Muscle layer of duodenum (tissue), 2 donors: Measurements from ENCODE around the gene DNAJC15.
"Not testable (repeated sequence)": the region's sequence is repeated elsewhere in the genome, so short reads cannot be mapped to it uniquely, and the experiment has no call there.

Experiments used
- H3K27ac ChIP-seq: one replicate; pipeline ENCODE4 v1.7.0; 2013; ENCODE audit warnings: mild to moderate bottlenecking, low read length
- H3K27me3 ChIP-seq: one replicate; pipeline ENCODE4 v1.7.0; 2013; ENCODE audit warnings: low read depth, mild to moderate bottlenecking, control low read depth, low read length
- H3K36me3 ChIP-seq, 2 donors: one replicate each; pipeline ENCODE4 v1.7.0; 2013; ENCODE audit warnings: low read length in 2 of 2, control low read depth in 1 of 2, mild to moderate bottlenecking in 1 of 2; ENCODE audit not compliant: insufficient read depth in 2 of 2, control insufficient read depth in 1 of 2
- H3K4me1 ChIP-seq, 2 donors: one replicate each; pipeline ENCODE4 v1.7.0; 2013; ENCODE audit warnings: low read length in 2 of 2, mild to moderate bottlenecking in 2 of 2, control low read depth in 1 of 2, moderate library complexity in 1 of 2; ENCODE audit not compliant: insufficient read depth in 2 of 2, control insufficient read depth in 1 of 2
- H3K4me3 ChIP-seq, 2 donors: one replicate each; pipeline ENCODE4 v1.7.0; 2013; ENCODE audit warnings: low read length in 2 of 2, low read depth in 1 of 2, mild to moderate bottlenecking in 1 of 2
- H3K9me3 ChIP-seq, 2 donors: one replicate each; pipeline ENCODE4 v1.7.0; 2013; ENCODE audit warnings: low read length in 2 of 2, control low read depth in 1 of 2, mild to moderate bottlenecking in 1 of 2; ENCODE audit not compliant: control insufficient read depth in 1 of 2
- donor health status: healthy.

The DNAJC15 gene

DNA sequence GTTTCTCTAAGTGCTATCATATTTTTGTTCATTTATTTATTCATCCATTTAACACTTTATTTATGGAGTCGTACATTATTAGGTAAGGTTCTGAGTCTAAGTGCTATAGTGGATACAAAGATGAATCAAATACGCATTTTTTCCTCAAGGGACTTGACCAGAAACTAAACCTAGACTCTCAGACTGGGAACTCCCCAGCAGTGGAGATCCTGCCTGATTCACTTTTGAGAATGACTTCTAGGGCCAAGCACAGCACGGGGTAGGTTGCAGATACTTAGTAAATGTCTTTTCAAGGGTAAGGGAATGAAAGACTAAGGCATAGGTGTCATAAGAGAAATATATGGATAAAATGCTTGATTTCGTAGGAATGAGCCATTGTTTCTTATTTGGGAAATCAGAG, 7.2 kb downstream of the DNAJC15 start:
- Histone ChIP-seq H3K4me1 (peaks cover 0 to 6% of the 10 kb centered on the region in 2 donors), H3K27ac (no peak overlapping the region), H3K9me3 (no peaks in the 10 kb centered on the region), H3K36me3 (peaks cover 0 to 5% of the 10 kb centered on the region in 2 donors), H3K27me3 (no peaks in the 10 kb centered on the region), H3K4me3 (no peak overlapping the region)

- H3K36me3 ChIP-seq = peaks cover 0 to 5% of the 10 kb centered on the region in 2 donors
- no peaks in the 10 kb centered on the region for H3K4me1 ChIP-seq
- H3K27me3 ChIP-seq = no peaks in the 10 kb centered on the region
- H3K4me3 ChIP-seq = no peak overlapping the region
- H3K27ac ChIP-seq = no peak overlapping the region
- H3K9me3 ChIP-seq = no peaks in the 10 kb centered on the region
Measured at GRCh38 chr13:43031881-43032280, 8.5 kb downstream of the DNAJC15 start.

GRCh38 chr13:43033038-43033437, 9.7 kb downstream of the DNAJC15 start:
- Histone ChIP-seq H3K36me3 (peaks cover 0 to 10% of the 10 kb centered on the region in 2 donors), H3K9me3 (no peaks in the 10 kb centered on the region), H3K27me3 (no peaks in the 10 kb centered on the region), H3K4me1 (peaks cover 0 to 7% of the 10 kb centered on the region in 2 donors), H3K27ac (no peak overlapping the region), H3K4me3 (no peak overlapping the region)

- no peak overlapping the region for H3K4me3 ChIP-seq
- no peak overlapping the region for H3K27ac ChIP-seq
Measured at GRCh38 chr13:43036351-43037250, 13.2 kb downstream of the DNAJC15 start.

GRCh38 chr13:43039966-43040365, 16.6 kb downstream of the DNAJC15 start:
- no peak overlapping the region for H3K27ac ChIP-seq
- no peak overlapping the region for H3K4me3 ChIP-seq
- H3K36me3 ChIP-seq = peaks cover 0 to 4% of the 10 kb centered on the region in 2 donors
- H3K9me3 ChIP-seq = no peaks in the 10 kb centered on the region
- no peaks in the 10 kb centered on the region for H3K27me3 ChIP-seq
- H3K4me1 ChIP-seq = peaks cover 5 to 7% of the 10 kb centered on the region in 2 donors

More at GRCh38 chr13:43036351-43037250, 13.2 kb downstream of the DNAJC15 start:
- peaks cover 0 to 4% of the 10 kb centered on the region in 2 donors for H3K36me3 ChIP-seq
- no peaks in the 10 kb centered on the region for H3K9me3 ChIP-seq
- H3K4me1 ChIP-seq = peaks cover 0 to 7% of the 10 kb centered on the region in 2 donors
- H3K27me3 ChIP-seq = no peaks in the 10 kb centered on the region

- not testable (repeated sequence) for H3K9me3 ChIP-seq, H3K4me3 ChIP-seq, H3K27ac ChIP-seq, H3K4me1 ChIP-seq, H3K27me3 ChIP-seq, H3K36me3 ChIP-seq
Measured at GRCh38 chr13:43040581-43041368, 17.4 kb downstream of the DNAJC15 start.

DNA sequence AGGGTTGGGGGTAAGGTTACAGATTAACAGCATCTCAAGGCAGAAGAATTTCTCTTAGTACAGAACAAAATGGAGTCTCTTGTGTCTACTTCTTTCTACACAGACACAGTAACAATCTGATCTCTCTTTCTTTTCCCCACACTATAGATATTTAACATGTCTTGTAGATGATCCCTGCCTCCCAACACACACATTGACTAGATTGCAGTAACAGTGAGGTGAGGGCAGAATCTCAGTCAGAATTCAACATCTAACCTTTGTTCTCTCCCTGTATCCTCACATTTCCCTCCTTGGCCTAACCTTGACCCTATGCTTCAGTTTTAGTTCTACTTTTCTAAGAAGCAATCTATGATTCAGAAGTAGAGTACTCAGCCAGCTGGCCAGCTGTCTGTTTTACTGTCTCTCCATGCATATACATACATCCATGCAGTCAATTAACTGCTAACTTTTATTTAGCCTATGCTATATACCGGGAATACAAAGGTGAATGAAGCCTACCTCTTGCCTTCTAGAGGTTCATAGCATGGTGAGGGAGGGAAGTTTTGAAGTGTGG, 18.1 kb downstream of the DNAJC15 start:
- Histone ChIP-seq H3K27ac (no peak overlapping the region), H3K27me3 (no peaks in the 10 kb centered on the region), H3K9me3 (no peaks in the 10 kb centered on the region), H3K36me3 (peaks cover 0 to 4% of the 10 kb centered on the region in 2 donors), H3K4me1 (peaks cover 5 to 7% of the 10 kb centered on the region in 2 donors), H3K4me3 (no peak overlapping the region)

- Histone ChIP-seq H3K9me3 (no peaks in the 10 kb centered on the region), H3K4me1 (peaks cover 3 to 5% of the 10 kb centered on the region in 2 donors), H3K27ac (no peak overlapping the region)
Measured at GRCh38 chr13:43042410-43042921, 19.1 kb downstream of the DNAJC15 start.

GRCh38 chr13:43044720-43045301, 21.4 kb downstream of the DNAJC15 start:
- Histone ChIP-seq H3K36me3 (no peaks in the 10 kb centered on the region), H3K27me3 (no peaks in the 10 kb centered on the region), H3K4me3 (peak overlapping the region in 1 of 2 donors; percentile 8), H3K4me1 (peaks cover 0 to 5% of the 10 kb centered on the region in 2 donors), H3K27ac (peak overlapping the region; percentile 71), H3K9me3 (no peaks in the 10 kb centered on the region)

More at GRCh38 chr13:43042410-43042921, 19.1 kb downstream of the DNAJC15 start:
- Histone ChIP-seq H3K27me3 (no peaks in the 10 kb centered on the region), H3K4me3 (no peak overlapping the region), H3K36me3 (peaks cover 0 to 4% of the 10 kb centered on the region in 2 donors)

DNA sequence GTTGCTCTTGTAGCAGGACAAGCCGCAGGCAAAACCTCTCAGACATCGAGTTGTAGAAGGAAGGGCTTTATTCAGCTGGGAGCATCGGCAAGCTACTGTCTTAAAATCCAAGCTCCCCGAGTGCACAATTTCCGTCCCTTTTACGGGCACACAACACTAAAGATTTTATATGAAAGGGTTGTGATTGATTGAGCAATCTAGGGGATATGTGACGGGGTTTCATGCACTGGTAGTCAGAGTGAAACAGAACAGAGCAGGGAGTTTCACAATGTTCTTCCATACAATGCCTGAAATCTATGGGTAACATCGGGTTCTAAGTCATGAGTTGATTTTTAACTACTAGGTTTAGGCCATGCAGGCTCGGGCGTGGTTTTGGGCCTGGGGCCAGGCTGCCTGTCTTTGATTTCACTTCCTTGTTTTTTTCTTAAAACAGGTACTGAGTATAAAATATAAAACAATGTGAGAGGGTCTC, 22.0 kb downstream of the DNAJC15 start:
- not testable (repeated sequence) for H3K4me1 ChIP-seq, H3K9me3 ChIP-seq, H3K36me3 ChIP-seq, H3K27me3 ChIP-seq
- Histone ChIP-seq H3K4me3 (peak overlapping the region in 1 of 2 donors; percentile 8), H3K27ac (peak overlapping the region; percentile 71)
